ENCODE data around the gene PTGS1.
"Not testable (repeated sequence)": the region's sequence is repeated elsewhere in the genome, so short reads cannot be mapped to it uniquely, and the experiment has no call there.

- not testable (repeated sequence) for TF ChIP-seq CTCF, POLR2AphosphoS5 (IDR thresholded peaks at IDR 0.05)
Measured at GRCh38 chr9:122414108-122414507, 43.3 kb downstream of the PTGS1 start.
